ENCODE results near the gene TMEM91.
"Not testable (repeated sequence)": the region's sequence is repeated elsewhere in the genome, so short reads cannot be mapped to it uniquely, and the experiment has no call there.

TMEM91 gene

GRCh38 chr19:41353466-41354342 lies 22.6 kb upstream of the TMEM91 start, which contains the start of gene TGFB1:
Gene TGFB1 (minus strand): TSS chr19:41353922. CDS start chr19:41353044, 878 bp downstream.
- no peak for DNase-seq

- no peak for DNase-seq
Observed at GRCh38 chr19:41354343-41354953, 21.9 kb upstream of the TMEM91 start.

- no peak for DNase-seq
Observed at GRCh38 chr19:41355035-41355434, 21.3 kb upstream of the TMEM91 start.

- DNase-seq = no peak
Observed at GRCh38 chr19:41355802-41356201, 20.5 kb upstream of the TMEM91 start.

GRCh38 chr19:41356984-41357739 lies 19.2 kb upstream of the TMEM91 start:
- DNase-seq = no peak

GRCh38 chr19:41357746-41358145 lies 18.6 kb upstream of the TMEM91 start:
- no peak for DNase-seq

GRCh38 chr19:41359741-41360140 lies 16.6 kb upstream of the TMEM91 start:
- DNase-seq = no peak

GRCh38 chr19:41362143-41362847 lies 14.0 kb upstream of the TMEM91 start:
- DNase-seq = no peak

GRCh38 chr19:41363371-41363752 lies 13.0 kb upstream of the TMEM91 start:
- no peak for DNase-seq

- DNase-seq = peak; percentile 98
Observed at GRCh38 chr19:41363753-41364523, 12.4 kb upstream of the TMEM91 start, which contains the start of gene B9D2. Gene B9D2 (minus strand): TSS chr19:41364149. CDS start chr19:41363519, 630 bp downstream.

GRCh38 chr19:41364524-41365391 lies 11.6 kb upstream of the TMEM91 start:
- DNase-seq = no peak

GRCh38 chr19:41366089-41366488 lies 10.2 kb upstream of the TMEM91 start:
- no peak for DNase-seq

GRCh38 chr19:41367848-41368301 lies 8.5 kb upstream of the TMEM91 start:
- no peak for DNase-seq

- no peak for DNase-seq
Observed at GRCh38 chr19:41369769-41370168, 6.6 kb upstream of the TMEM91 start.

- not testable (repeated sequence) for DNase-seq
Observed at GRCh38 chr19:41371119-41371518, 5.2 kb upstream of the TMEM91 start.

GRCh38 chr19:41371541-41371940 lies 4.8 kb upstream of the TMEM91 start:
- no peak for DNase-seq

GRCh38 chr19:41372501-41372900 lies 3.8 kb upstream of the TMEM91 start:
- no peak for DNase-seq

GRCh38 chr19:41373993-41374392 lies 2.3 kb upstream of the TMEM91 start:
- no peak for DNase-seq

- DNase-seq = no peak
Observed at GRCh38 chr19:41376998-41377365, 649 bp downstream of the TMEM91 start.

GRCh38 chr19:41377977-41378709 lies 1.8 kb downstream of the TMEM91 start:
- no peak for DNase-seq
